Ishikawa (cell line): ENCODE measurements around the gene STK38L.

ENCODE experiments used
- CEBPB ChIP-seq: IDR thresholded peaks from 2 replicates; pipeline ENCODE4 v1.6.1; 2012
- CREB1 ChIP-seq: IDR thresholded peaks from 2 replicates; pipeline ENCODE4 v1.6.1; 2012; ENCODE audit warnings: low read depth
- EGR1 ChIP-seq: IDR thresholded peaks from 2 replicates; pipeline ENCODE4 v1.6.1; 2012
- EP300 ChIP-seq: IDR thresholded peaks from 2 replicates; pipeline ENCODE4 v1.6.1; 2012; ENCODE audit warnings: borderline replicate concordance
- FOXM1 ChIP-seq: IDR thresholded peaks from 2 replicates; pipeline ENCODE4 v1.6.1; 2012; ENCODE audit warnings: low read depth, borderline replicate concordance
- NFIC ChIP-seq: IDR thresholded peaks from 2 replicates; pipeline ENCODE4 v1.6.1; 2012
- RAD21 ChIP-seq: IDR thresholded peaks from 2 replicates; pipeline ENCODE4 v1.6.1; 2012; ENCODE audit warnings: low read depth
- TCF12 ChIP-seq: IDR thresholded peaks from 2 replicates; pipeline ENCODE4 v1.6.1; 2012; ENCODE audit warnings: low read depth
- TEAD4 ChIP-seq: IDR thresholded peaks from 2 replicates; pipeline ENCODE4 v1.6.1; 2012
- YY1 ChIP-seq: IDR thresholded peaks from 2 replicates; pipeline ENCODE4 v1.6.1; 2012; ENCODE audit warnings: low read depth
- TF ChIP-seq, protein P1 (sequence below): IDR thresholded peaks from 2 replicates; pipeline ENCODE4 v1.6.1; 2012
- TF ChIP-seq, protein P2 (sequence below): IDR thresholded peaks from 2 replicates; pipeline ENCODE4 v1.6.1; 2012; ENCODE audit warnings: low read depth, mild to moderate bottlenecking
- TF ChIP-seq, protein P3 (sequence below): IDR thresholded peaks from 2 replicates; pipeline ENCODE4 v1.6.1; 2012

GRCh38 chr12:27284021-27284420 is 39.9 kb downstream of the STK38L start:
- TF ChIP-seq YY1 (no peak), NFIC (no peak), RAD21 (no peak), TEAD4 (no peak), EGR1 (no peak), TCF12 (no peak), CEBPB (no peak), EP300 (no peak), FOXM1 (no peak), CREB1 (no peak)
- TF ChIP-seq, protein P1, sequence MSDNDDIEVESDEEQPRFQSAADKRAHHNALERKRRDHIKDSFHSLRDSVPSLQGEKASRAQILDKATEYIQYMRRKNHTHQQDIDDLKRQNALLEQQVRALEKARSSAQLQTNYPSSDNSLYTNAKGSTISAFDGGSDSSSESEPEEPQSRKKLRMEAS = no peak
- TF ChIP-seq, protein P2, sequence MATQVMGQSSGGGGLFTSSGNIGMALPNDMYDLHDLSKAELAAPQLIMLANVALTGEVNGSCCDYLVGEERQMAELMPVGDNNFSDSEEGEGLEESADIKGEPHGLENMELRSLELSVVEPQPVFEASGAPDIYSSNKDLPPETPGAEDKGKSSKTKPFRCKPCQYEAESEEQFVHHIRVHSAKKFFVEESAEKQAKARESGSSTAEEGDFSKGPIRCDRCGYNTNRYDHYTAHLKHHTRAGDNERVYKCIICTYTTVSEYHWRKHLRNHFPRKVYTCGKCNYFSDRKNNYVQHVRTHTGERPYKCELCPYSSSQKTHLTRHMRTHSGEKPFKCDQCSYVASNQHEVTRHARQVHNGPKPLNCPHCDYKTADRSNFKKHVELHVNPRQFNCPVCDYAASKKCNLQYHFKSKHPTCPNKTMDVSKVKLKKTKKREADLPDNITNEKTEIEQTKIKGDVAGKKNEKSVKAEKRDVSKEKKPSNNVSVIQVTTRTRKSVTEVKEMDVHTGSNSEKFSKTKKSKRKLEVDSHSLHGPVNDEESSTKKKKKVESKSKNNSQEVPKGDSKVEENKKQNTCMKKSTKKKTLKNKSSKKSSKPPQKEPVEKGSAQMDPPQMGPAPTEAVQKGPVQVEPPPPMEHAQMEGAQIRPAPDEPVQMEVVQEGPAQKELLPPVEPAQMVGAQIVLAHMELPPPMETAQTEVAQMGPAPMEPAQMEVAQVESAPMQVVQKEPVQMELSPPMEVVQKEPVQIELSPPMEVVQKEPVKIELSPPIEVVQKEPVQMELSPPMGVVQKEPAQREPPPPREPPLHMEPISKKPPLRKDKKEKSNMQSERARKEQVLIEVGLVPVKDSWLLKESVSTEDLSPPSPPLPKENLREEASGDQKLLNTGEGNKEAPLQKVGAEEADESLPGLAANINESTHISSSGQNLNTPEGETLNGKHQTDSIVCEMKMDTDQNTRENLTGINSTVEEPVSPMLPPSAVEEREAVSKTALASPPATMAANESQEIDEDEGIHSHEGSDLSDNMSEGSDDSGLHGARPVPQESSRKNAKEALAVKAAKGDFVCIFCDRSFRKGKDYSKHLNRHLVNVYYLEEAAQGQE = no peak
- TF ChIP-seq, protein P3, sequence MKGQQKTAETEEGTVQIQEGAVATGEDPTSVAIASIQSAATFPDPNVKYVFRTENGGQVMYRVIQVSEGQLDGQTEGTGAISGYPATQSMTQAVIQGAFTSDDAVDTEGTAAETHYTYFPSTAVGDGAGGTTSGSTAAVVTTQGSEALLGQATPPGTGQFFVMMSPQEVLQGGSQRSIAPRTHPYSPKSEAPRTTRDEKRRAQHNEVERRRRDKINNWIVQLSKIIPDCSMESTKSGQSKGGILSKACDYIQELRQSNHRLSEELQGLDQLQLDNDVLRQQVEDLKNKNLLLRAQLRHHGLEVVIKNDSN = no peak
